Stomach (tissue), 4 donors: Measurements from ENCODE around the gene BAIAP2L2.

Source experiments
- CTCF ChIP-seq, 7 experiments: fragments of 450-650 bp in 4 of 7; fragments of 200-600 bp in 3 of 7; sonication (generic) in 3 of 7; IDR thresholded peaks; one replicate each; pipeline ENCODE4 v1.5.1; 2016 to 2019; ENCODE audit warnings: antibody characterized with exemption in 7 of 7, control low read depth in 2 of 7, mild to moderate bottlenecking in 1 of 7
- POLR2A ChIP-seq, 4 donors: fragments of 450-650 bp; IDR thresholded peaks; one replicate each; pipeline ENCODE4 v1.6.1; 2016; ENCODE audit warnings: antibody characterized with exemption in 4 of 4, control low read depth in 2 of 4, mild to moderate bottlenecking in 1 of 4, moderate library complexity in 1 of 4

- TF ChIP-seq POLR2A (IDR thresholded peaks at IDR 0.05), result no peak
- TF ChIP-seq CTCF (IDR thresholded peaks at IDR 0.05), result no peak
Observed at GRCh38 chr22:38109371-38110001, 998 bp downstream of the BAIAP2L2 start.
